NCI-H1105 treated with DMSO at 0.1 percent for 48 hours (cell line): ENCODE measurements around the gene KRTAP5-10.
"Not testable (repeated sequence)": the region's sequence is repeated elsewhere in the genome, so short reads cannot be mapped to it uniquely, and the experiment has no call there.

Source experiments
- DNase-seq: peaks from one replicate; lab custom pipeline; 2025; lab: John Stamatoyannopoulos, UW

The KRTAP5-10 gene

DNA sequence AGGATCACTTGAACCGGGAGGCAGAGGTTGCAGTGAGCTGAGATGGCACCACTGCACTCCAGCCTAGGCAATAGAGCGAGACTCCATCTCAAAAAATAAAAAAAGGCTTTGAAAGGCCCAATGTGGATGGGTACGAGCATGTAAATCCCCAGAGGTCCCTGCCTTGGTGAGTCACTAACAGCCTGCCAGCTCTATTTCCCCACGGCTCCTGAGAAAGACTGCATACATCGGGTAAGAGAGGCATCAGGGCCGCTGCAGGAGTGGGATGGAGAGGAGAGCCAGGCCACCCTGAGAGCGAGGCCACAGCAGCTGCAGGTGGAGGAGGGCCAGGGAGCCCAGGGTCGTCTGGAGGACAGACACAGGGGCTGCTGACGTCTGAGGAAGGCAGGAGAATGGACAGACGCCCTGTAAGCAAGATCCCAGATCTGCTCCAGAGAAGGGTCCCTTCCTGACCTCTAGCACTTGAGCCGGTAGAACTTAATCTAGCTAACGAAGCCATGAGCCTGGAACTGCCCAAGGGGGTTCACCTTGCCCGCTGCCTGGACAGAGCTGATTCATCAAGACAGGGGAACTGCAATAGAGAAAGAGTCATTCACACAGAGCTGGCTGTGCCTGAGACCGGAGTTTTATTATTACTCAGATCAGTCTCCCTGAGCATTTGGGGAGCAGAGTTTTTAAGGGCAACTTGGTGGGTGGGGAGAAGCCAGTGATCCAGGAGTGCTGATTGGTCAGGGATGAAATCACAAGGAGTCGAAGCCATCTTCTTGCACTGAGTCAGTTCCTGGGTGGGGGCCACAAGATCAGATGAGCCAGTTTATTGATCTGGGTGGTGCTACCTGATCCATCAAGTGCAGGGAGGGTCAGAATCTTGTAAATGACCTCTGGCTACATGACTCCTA is 22.2 kb upstream of the KRTAP5-10 start:
- DNase-seq = no peak

- DNase-seq = no peak
Measured at GRCh38 chr11:71543866-71544265, 21.5 kb upstream of the KRTAP5-10 start.

GRCh38 chr11:71544525-71545214 is 20.7 kb upstream of the KRTAP5-10 start:
- DNase-seq = no peak

DNA sequence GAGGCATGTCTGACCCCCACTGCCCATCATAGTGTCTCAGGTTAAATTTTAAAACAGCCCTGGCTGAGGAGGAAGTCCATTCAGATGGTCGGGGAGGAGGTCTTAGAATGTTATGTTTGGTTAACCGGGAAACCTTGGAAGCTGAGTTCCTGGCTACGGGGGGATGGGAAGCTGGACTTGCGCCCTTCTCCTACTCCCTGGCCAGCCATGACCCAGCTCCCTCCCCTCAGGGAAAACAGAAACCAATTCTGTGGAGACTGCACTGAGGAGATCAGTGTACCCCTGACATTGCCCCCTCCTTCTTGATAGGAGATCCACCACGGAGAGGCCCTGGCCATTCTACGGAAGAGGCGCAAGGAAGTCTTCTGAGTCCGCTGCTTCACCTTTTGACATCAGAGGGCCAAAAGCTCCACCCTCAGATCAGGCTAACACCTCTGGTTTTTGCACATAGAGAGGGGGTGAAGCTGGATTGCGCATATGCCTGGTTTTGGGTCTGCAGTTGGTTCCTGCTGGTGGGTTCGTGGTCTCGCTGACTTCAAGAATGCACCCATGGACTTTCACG is 19.9 kb upstream of the KRTAP5-10 start:
- no peak for DNase-seq

- DNase-seq = no peak
Measured at GRCh38 chr11:71548120-71548519, 17.2 kb upstream of the KRTAP5-10 start, which contains the start of gene KRTAP5-9. Gene KRTAP5-9, plus strand, starts transcription at chr11:71548420. Its CDS starts 238 bp downstream, at chr11:71548658.

DNA sequence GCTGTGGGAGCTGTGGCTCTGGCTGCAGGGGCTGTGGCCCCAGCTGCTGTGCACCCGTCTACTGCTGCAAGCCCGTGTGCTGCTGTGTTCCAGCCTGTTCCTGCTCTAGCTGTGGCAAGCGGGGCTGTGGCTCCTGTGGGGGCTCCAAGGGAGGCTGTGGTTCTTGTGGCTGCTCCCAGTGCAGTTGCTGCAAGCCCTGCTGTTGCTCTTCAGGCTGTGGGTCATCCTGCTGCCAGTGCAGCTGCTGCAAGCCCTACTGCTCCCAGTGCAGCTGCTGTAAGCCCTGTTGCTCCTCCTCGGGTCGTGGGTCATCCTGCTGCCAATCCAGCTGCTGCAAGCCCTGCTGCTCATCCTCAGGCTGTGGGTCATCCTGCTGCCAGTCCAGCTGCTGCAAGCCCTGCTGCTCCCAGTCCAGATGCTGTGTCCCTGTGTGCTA is 16.6 kb upstream of the KRTAP5-10 start:
- DNase-seq = no peak

GRCh38 chr11:71551711-71552110 is 13.7 kb upstream of the KRTAP5-10 start:
- no peak for DNase-seq

- no peak for DNase-seq
Measured at GRCh38 chr11:71554996-71555395, 10.4 kb upstream of the KRTAP5-10 start.

DNA sequence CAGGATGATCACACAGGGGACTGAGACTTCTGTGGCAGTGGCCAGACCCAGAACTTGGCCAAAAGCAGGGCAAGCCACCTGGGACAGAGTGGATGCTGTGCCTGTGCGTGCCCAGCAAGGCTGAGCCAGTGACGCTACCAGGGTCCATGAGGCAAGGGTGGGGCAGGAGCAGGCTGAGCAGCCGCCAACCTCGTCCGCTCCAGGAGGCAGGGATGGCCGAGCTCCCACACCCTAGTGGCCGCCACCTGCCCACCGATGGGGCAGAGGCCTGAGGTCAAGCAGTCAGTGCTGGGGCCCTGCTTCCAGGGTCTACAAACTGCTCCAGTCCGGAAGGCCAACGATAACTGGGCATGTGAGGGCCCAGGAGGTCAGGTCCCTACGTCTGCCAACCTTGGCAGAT is 9.9 kb upstream of the KRTAP5-10 start:
- DNase-seq = no peak

DNA sequence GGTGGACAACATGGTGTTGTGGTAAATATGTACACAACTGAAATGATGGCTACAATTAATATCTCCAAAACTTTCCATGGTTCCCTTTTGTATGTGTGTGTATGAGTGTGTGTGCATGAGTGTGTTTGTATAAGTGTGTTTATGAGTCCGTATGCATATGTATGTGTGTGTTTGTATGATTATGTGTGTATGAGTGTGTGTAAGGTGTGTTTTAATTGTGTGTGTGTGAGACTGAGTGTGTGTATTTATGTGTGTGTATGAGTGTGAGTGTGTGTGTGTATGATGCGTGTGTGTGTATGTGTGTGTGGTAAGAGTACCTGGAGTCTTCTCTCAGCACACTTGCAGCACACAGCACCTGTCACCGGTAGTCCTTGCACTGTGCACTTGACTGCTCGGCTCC is 9.3 kb upstream of the KRTAP5-10 start:
- DNase-seq = no peak

DNA sequence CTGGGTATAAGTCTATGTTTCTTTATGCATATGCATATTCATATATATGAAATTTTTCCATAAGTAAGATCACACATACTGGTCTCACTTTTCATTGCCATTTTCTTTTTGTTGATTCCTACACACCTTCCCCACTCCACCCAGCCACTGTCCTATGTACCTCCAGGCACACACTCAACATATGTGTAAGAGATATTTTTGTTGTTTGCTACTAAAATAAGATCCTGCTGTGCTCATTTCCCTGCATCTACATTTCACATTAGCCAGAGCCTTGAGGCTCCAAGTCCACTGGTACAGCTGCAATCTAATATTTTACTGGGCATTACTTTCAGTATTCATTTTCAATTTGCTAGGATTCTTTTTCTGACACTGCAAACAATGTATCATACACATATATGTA is 8.1 kb upstream of the KRTAP5-10 start:
- DNase-seq = no peak

DNA sequence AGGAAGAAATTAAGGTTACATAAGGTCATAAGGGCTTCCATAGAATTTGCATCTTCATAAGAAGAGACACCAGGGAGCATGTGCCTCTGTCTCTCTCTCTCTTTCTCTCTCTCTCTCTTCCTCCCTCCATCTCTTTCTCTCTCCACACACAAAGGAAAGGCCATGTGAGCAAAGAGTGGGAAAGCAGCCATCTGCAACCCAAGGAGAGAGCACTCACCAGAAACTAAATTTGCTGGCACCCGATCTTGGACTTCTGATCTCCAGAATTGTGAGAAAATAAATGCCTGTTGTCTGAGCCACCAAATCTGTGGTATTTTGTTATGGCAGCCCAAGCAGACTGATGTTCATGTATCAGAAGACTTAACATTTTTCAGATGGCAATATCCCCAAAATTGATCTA is 6.4 kb upstream of the KRTAP5-10 start:
- no peak for DNase-seq

GRCh38 chr11:71562120-71562519 is 3.2 kb upstream of the KRTAP5-10 start:
- DNase-seq = no peak

DNA sequence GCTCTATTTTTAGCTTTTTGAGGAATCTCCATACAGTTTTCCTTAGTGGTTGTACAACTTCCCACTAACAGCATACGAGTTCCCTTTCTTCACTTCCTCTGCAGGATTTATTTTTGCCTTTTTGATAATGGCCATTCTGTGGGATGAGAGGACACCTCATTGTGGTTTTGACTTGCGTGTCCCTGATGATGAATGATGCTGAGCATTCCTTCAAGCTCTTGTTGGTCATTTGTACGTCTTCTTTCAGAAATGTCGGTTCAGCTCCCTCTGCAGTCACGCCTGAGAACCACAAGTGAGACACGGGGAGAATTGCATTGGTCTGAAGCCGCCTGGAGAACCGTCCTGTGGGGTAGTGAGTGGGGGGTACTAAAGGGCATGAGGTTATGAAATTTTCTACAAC is 2.0 kb upstream of the KRTAP5-10 start:
- no peak for DNase-seq

DNA sequence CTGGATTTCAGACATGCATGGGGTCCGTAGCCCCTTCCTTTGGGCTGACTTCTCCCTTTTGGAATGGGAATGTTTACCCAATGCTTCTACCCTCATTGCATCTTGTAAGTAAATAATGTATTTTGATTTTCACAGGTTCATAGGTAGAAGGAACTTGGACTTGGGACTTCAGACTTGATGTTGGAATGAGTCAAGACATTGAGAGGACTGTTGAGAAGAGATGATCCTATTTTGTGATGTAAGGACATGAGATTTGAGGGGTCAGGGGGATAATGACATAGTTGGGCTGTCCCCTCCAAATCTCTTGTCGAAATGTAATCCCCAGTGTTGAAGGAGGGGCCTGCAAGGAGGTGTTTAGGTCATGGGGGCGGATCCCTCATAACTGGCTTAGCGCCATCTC is 933 bp upstream of the KRTAP5-10 start:
- no peak for DNase-seq

- DNase-seq = no peak
Measured at GRCh38 chr11:71566081-71566620, 788 bp downstream of the KRTAP5-10 start.

DNA sequence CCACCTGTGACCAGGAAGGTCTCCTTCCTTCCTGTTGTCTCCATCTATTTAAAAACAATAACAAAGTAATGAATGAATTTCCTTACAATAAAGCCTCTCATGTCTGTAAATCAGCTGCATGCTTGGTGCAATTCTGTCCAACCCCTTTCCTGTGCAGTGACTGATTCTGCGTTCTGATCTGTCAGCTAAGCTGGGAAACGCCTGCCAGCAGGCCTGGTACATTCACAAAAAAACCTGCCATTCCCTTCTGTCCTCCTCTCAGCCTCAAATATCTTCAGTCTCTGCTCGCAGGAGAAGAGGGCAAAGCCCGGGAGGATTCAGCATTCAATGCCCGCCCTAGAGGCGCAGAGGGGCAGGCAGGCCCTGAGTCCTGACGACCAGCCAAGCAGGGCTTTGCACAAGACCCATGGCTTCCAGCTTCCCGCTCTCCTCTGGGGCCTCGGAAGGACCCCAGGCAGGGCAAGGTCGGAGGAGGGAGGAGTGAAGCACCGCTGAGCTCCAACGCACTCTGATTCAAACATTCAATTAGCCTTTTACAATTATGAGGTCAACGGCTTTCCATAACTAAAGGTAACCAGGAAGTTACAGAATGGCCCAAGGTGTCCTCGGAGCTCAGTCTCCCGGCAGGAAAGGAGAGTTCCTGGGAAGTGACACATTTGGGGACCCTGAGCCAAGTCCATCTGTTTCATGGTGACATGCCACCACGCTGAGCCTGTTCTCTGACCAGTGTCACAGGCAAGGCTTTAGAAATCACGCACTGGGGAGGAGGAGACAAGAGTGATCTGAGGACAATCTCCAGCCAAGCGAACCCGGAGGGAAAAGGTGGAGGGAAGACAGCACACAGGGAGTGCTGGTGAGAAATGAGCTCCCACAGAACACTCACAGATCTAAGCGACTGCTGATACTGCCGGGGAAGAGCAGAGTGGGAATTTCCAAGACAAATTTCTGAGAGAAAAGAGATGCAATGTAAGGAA is 1.6 kb downstream of the KRTAP5-10 start:
- DNase-seq = not testable (repeated sequence)

- DNase-seq = not testable (repeated sequence)
Measured at GRCh38 chr11:71567633-71568032, 2.3 kb downstream of the KRTAP5-10 start.

DNA sequence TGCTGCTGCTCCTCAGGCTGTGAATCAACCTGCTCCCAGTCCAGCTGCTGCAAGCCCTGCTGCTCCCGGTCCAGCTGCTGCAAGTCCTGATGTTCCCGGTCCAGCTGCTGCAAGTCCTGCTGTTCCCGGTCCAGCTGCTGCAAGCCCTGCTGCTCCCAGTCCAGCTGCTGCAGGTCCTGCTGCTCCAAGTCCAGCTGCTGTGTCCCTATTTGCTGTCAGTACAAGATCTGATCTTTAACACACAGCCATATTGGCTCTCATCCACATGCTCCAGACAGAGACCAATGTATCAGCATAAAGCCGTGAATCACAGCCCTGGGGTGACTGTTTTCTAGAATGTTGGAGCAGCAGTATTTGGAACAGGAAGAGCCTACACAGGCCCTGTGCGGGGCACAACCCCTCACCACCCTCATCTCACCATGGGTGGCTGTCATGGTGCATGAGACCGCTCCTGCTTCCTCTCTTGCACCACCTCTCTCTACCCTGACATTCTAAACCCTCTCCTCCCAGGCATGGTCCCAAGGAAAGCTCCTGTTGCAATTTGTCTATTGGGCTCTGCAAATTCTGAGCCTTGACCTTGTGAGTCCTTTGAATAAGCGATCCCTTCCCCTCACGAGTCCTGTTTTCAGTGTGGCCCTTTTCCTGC is 3.5 kb downstream of the KRTAP5-10 start:
- no peak for DNase-seq

DNA sequence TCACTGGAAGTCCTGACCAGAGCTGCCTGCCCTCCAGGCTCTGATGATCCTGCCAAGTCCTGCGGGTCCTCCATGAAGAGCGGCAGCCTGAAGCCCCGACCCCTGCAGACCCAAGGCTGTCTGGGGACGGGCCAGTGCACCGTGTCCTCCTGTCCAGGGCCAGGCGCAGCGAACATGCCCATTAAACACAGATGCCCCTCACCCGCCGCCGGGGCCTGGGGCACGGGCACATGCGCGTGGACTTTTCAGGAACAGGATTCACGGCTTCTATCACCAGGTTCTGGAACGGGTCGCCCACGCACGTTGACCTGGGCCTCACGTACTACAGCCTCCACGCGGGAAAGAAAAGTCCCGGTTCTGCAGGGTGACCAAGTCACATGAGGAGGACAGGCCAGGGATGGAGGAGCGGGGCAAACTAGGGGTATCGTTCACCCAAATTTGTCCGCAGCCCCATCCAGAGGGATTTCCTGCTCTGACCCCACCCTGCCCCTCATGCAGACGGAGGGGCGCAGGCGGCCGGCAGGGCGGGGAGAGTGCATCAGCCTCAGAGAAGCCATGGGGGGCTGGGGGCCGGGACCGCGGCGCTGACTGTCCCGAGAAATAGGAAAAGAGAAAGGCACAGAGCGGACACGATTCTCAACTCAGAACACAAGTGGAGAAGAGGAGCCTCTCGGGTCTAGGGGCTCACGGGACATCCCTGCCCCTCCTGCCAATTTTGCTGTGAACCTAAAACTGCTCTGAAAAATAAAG is 5.9 kb downstream of the KRTAP5-10 start:
- DNase-seq = not testable (repeated sequence)
